ENCODE measurements around the gene GALNT10. TPM values are rescaled to one million over a fixed set of nuclear protein-coding genes. Genes with fewer than 3 reads are reported as not detected.

GALNT10 gene
- total and polyA plus RNA-seq, 10 of the 15 experiments (the other 5 are each of a cell fraction or from before 2014, with no cell fraction given), result 3.9 to 35.4 (median 15.5) TPM

DNA sequence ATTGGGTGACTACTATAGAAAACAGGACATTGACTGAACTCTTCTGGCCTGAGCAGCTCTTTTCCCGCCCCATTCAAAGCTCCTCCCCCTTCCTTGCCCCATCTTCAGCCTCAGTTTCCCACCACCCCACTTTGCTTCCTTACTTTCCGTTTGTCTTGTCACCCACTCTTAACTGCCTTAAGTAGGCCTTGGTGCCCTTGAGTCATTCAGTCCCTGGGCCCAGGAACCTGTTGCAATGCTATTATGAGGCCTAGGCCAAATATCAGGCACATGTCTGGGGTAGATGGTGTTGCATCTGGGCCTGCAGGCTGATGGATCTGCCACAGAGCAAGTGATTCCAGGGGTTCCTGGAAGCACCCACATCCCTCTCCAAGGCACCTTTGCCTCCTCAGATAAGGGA, 17.7 kb upstream of the GALNT10 start:
- 45% methylated on average over 2 of the region's 2 CpGs for WGBS (ENCODE audit: insufficient coverage, insufficient replicate concordance, low lambda C conversion rate, missing lambda C conversion rate)
- no peak overlapping the region for H3K27ac ChIP-seq (ENCODE audit: control insufficient read depth, insufficient read depth)
- H3K4me2 ChIP-seq (ENCODE audit: control insufficient read depth, insufficient read depth), result no peak overlapping the region
- no peak overlapping the region for H3K4me3 ChIP-seq
- no peak for TF ChIP-seq SIN3A (IDR thresholded peaks at IDR 0.05; ENCODE audit: low read depth, low read length)
- no peak for TF ChIP-seq KLF5 (IDR thresholded peaks at IDR 0.05; ENCODE audit: partially characterized antibody)
- no peak overlapping the region for H3K9ac ChIP-seq (ENCODE audit: control insufficient read depth, insufficient read depth, low read length)
- H3K4me1 ChIP-seq (ENCODE audit: control insufficient read depth, insufficient read depth, low read length), result no peaks in the 10 kb centered on the region
- H2AFZ ChIP-seq (ENCODE audit: control insufficient read depth, low read depth, low read length), result no peak overlapping the region
- ChIA-PET SMC1A (ENCODE audit: uncharacterized antibody, unreplicated experiment) (interaction anchor here (0.8 to 1.6 kb wide), 2 partner anchors 135 to 232 kb away, joined by 3 to 5 read pairs; no protein-coding TSS in a partner anchor), CTCF (interaction anchor here (0.7 to 1.9 kb wide), 7 partner anchors 8 to 232 kb away, joined by 3 to 7 read pairs (median 4); no protein-coding TSS in a partner anchor), POLR2A (no interaction called here), RAD21 (ENCODE audit: unreplicated experiment) (no interaction called here)
- intact Hi-C loops (cut with micrococcal nuclease; ENCODE audit: unreplicated experiment) (no loop called here), in situ Hi-C loops (cut with MboI) (no loop called here)
- no peaks in the 10 kb centered on the region for H4K20me1 ChIP-seq (ENCODE audit: control insufficient read depth, insufficient read depth)
- DNase-seq (ENCODE audit: low read depth, low spot score) (no peak), ATAC-seq (no peak), FAIRE-seq (no peak)
- H3K36me3 ChIP-seq (ENCODE audit: control insufficient read depth in 2 of 2, insufficient read depth in 2 of 2, low read length in 1 of 2), result no peaks in the 10 kb centered on the region
- no peaks in the 10 kb centered on the region; a peak in 1 of 4 replicates for H3K27me3 ChIP-seq (replicated peaks in 1 of 2; ENCODE audit: control insufficient read depth in 2 of 2, insufficient read depth in 2 of 2, low read length in 1 of 2)
- no peaks in the 10 kb centered on the region for H3K9me3 ChIP-seq (replicated peaks; ENCODE audit: control insufficient read depth, insufficient read depth, low read length)
- no TSS peak for BruUV-seq (replicated peaks)
- no peaks in the 10 kb centered on the region for H3K79me2 ChIP-seq (ENCODE audit: control insufficient read depth, insufficient read depth, low read length)

DNA sequence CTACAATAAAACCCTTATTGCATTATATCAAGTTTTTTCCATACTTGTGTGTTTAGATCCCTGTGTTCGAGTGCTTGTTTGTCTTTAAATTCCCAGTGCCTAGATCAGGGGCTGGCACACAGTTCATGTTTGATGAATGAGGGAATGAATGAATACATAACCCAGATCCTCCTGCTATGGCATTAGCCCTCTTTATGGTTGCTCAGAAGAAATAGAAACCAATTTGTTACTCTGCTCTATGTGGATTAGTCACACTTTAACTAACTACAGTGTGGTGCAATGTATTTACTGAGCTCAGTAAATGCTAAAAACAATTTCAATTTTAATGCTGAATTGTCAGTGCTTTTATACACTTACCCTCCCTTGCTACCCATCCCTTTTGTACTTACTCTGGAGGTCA, 16.4 kb upstream of the GALNT10 start:
- Histone ChIP-seq H3K36me3 (ENCODE audit: control insufficient read depth in 2 of 2, insufficient read depth in 2 of 2, low read length in 1 of 2) (no peaks in the 10 kb centered on the region), H3K4me3 (no peak overlapping the region), H3K4me1 (ENCODE audit: control insufficient read depth, insufficient read depth, low read length) (no peaks in the 10 kb centered on the region), H3K27me3 (replicated peaks in 1 of 2; ENCODE audit: control insufficient read depth in 2 of 2, insufficient read depth in 2 of 2, low read length in 1 of 2) (no peaks in the 10 kb centered on the region; a peak in 1 of 4 replicates), H4K20me1 (ENCODE audit: control insufficient read depth, insufficient read depth) (no peaks in the 10 kb centered on the region), H3K9ac (ENCODE audit: control insufficient read depth, insufficient read depth, low read length) (no peak overlapping the region), H3K79me2 (ENCODE audit: control insufficient read depth, insufficient read depth, low read length) (no peaks in the 10 kb centered on the region), H2AFZ (ENCODE audit: control insufficient read depth, low read depth, low read length) (no peak overlapping the region), H3K9me3 (replicated peaks; ENCODE audit: control insufficient read depth, insufficient read depth, low read length) (no peaks in the 10 kb centered on the region), H3K27ac (ENCODE audit: control insufficient read depth, insufficient read depth) (no peak overlapping the region), H3K4me2 (ENCODE audit: control insufficient read depth, insufficient read depth) (no peak overlapping the region)
- ChIA-PET CTCF (interaction anchor here (1.2 to 2.3 kb wide), 7 partner anchors 8 to 231 kb away, joined by 3 to 13 read pairs (median 4); no protein-coding TSS in a partner anchor), RAD21 (ENCODE audit: unreplicated experiment) (interaction anchor here (0.7 kb wide), 1 partner anchor 102 kb away, joined by 3 read pairs; no protein-coding TSS in a partner anchor), POLR2A (no interaction called here), SMC1A (ENCODE audit: uncharacterized antibody, unreplicated experiment) (interaction anchor here (1.2 to 1.5 kb wide), 5 partner anchors 11 to 234 kb away, joined by 4 read pairs; no protein-coding TSS in a partner anchor)
- 0% methylated on average over 1 of the region's 1 CpG for WGBS (ENCODE audit: insufficient coverage, insufficient replicate concordance, low lambda C conversion rate, missing lambda C conversion rate)
- TF ChIP-seq NBN (IDR thresholded peaks at IDR 0.05), result no peak
- no peak for TF ChIP-seq POU2F2 (IDR thresholded peaks at IDR 0.05; ENCODE audit: borderline replicate concordance, low read depth, low read length)
- TF ChIP-seq MTA3 (IDR thresholded peaks at IDR 0.05; ENCODE audit: borderline replicate concordance, low read length), result no peak
- no peak for TF ChIP-seq KAT2A (conservative IDR thresholded peaks at IDR 0.05; ENCODE audit: control insufficient read depth, low read depth, low read length)
- TF ChIP-seq PAX8 (IDR thresholded peaks at IDR 0.05), result no peak
- no peak for TF ChIP-seq EED (IDR thresholded peaks at IDR 0.05; ENCODE audit: low read depth)
- no peak for TF ChIP-seq SMAD1 (IDR thresholded peaks at IDR 0.05; ENCODE audit: low read depth, partially characterized antibody)
- no peak for TF ChIP-seq RB1 (IDR thresholded peaks at IDR 0.05; ENCODE audit: borderline replicate concordance)
- TF ChIP-seq, protein P1, sequence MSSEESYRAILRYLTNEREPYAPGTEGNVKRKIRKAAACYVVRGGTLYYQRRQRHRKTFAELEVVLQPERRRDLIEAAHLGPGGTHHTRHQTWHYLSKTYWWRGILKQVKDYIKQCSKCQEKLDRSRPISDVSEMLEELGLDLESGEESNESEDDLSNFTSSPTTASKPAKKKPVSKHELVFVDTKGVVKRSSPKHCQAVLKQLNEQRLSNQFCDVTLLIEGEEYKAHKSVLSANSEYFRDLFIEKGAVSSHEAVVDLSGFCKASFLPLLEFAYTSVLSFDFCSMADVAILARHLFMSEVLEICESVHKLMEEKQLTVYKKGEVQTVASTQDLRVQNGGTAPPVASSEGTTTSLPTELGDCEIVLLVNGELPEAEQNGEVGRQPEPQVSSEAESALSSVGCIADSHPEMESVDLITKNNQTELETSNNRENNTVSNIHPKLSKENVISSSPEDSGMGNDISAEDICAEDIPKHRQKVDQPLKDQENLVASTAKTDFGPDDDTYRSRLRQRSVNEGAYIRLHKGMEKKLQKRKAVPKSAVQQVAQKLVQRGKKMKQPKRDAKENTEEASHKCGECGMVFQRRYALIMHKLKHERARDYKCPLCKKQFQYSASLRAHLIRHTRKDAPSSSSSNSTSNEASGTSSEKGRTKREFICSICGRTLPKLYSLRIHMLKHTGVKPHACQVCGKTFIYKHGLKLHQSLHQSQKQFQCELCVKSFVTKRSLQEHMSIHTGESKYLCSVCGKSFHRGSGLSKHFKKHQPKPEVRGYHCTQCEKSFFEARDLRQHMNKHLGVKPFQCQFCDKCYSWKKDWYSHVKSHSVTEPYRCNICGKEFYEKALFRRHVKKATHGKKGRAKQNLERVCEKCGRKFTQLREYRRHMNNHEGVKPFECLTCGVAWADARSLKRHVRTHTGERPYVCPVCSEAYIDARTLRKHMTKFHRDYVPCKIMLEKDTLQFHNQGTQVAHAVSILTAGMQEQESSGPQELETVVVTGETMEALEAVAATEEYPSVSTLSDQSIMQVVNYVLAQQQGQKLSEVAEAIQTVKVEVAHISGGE (CRISPR knock-in tag; IDR thresholded peaks at IDR 0.05), result no peak
- TF ChIP-seq CHD2 (IDR thresholded peaks at IDR 0.05; ENCODE audit: borderline replicate concordance, low read depth, low read length), result no peak
- no TSS peak for BruUV-seq (replicated peaks)
- no peak for DNase-seq (ENCODE audit: low read depth, low spot score)
- no peak for ATAC-seq
- intact Hi-C loops (cut with micrococcal nuclease; ENCODE audit: unreplicated experiment), result no loop called here
- in situ Hi-C loops (cut with MboI), result no loop called here
- no peak for FAIRE-seq
